Endodermal cell (in vitro differentiated cells): ENCODE results near the gene ZSCAN31. TPM values are rescaled to one million over a fixed set of nuclear protein-coding genes. Genes with fewer than 3 reads are reported as not detected.

ENCODE experiments used
- DNase-seq: peaks from one replicate; pipeline ENCODE4 v3.0.0-alpha.2; 2017
- H3K27ac ChIP-seq: 2 replicates; pipeline ENCODE4 v1.5.1; 2013; ENCODE audit warnings: mild to moderate bottlenecking, low read depth, low read length, moderate library complexity
- H3K27me3 ChIP-seq: 2 replicates; pipeline ENCODE4 v1.6.1; 2013; ENCODE audit warnings: mild to moderate bottlenecking, low read length, moderate library complexity; ENCODE audit not compliant: insufficient read depth, control insufficient read depth, poor library complexity, severe bottlenecking
- H3K36me3 ChIP-seq: 2 replicates; pipeline ENCODE4 v1.7.0; 2013; ENCODE audit warnings: mild to moderate bottlenecking, low read length, moderate library complexity; ENCODE audit not compliant: control insufficient read depth, insufficient read depth
- H3K4me1 ChIP-seq: one replicate; pipeline ENCODE4 v1.7.0; 2013; ENCODE audit warnings: low read length; ENCODE audit not compliant: control insufficient read depth, insufficient read depth
- H3K4me3 ChIP-seq: 2 replicates; pipeline ENCODE4 v1.5.1; 2013; ENCODE audit warnings: mild to moderate bottlenecking, low read length, moderate library complexity
- H3K9ac ChIP-seq: 2 replicates; pipeline ENCODE4 v1.6.1; 2013; ENCODE audit warnings: mild to moderate bottlenecking, low read length, moderate library complexity; ENCODE audit not compliant: poor library complexity, severe bottlenecking; ENCODE audit errors: extremely low read depth
- H3K9me3 ChIP-seq: 2 replicates; pipeline ENCODE4 v1.6.1; 2013; ENCODE audit warnings: mild to moderate bottlenecking, low read length, moderate library complexity; ENCODE audit not compliant: control insufficient read depth
- H3K27ac Mint-ChIP-seq: 2 replicates; pipeline ENCODE4 v1.8.0; 2020; ENCODE audit warnings: mixed read lengths
- H3K27me3 Mint-ChIP-seq: 2 replicates; pipeline ENCODE4 v1.8.0; 2021; ENCODE audit warnings: mild to moderate bottlenecking, mixed read lengths; ENCODE audit not compliant: insufficient read depth
- H3K36me3 Mint-ChIP-seq: 2 replicates; pipeline ENCODE4 v1.8.0; 2020; ENCODE audit warnings: low read depth, mixed read lengths
- H3K4me1 Mint-ChIP-seq: 2 replicates; pipeline ENCODE4 v1.8.0; 2020; ENCODE audit warnings: mixed read lengths
- H3K4me3 Mint-ChIP-seq: 2 replicates; pipeline ENCODE4 v1.8.0; 2020; ENCODE audit warnings: mild to moderate bottlenecking, moderate library complexity, mixed read lengths
- H3K9me3 Mint-ChIP-seq: 2 replicates; pipeline ENCODE4 v1.8.0; 2020; ENCODE audit warnings: mild to moderate bottlenecking, mixed read lengths
- WGBS, 2 experiments: methylation state at CpG; one replicate each; pipeline versions ENCODE4 v1.1.5 to v1.1.7; 2013; ENCODE audit warnings: missing lambda C conversion rate in 2 of 2, mixed read lengths in 1 of 2; ENCODE audit not compliant: insufficient coverage in 1 of 2, insufficient read length in 1 of 2; 5-methylcytosine and 5-hydroxymethylcytosine counted together
- total RNA-seq, 2 donors: library from RNA; stranded (reverse); fragmentation: NEBNext Ultra II Directional in 1 of 2; extraction: Animal tissue kit (Norgen Biotek cat#: 25700) in 1 of 2; gene quantifications; 2 replicates in 1 of 2; 3 replicates in 1 of 2; pipeline ENCODE4 v1.2.1, GENCODE V29; 2021
- TF ChIP-seq, protein P1 (sequence below): fragments of 200-600 bp; sonication (generic); conservative IDR thresholded peaks from 2 replicates; pipeline ENCODE4 v1.5.0; 2021; ENCODE audit warnings: antibody characterized with exemption, mild to moderate bottlenecking

ZSCAN31 gene
- total RNA-seq, 2 donors from 2014 or later: 1.7 to 4.7 TPM

- H3K4me1 Mint-ChIP-seq: peaks cover 15% of the 10 kb centered on the region
- TF ChIP-seq, protein P1, sequence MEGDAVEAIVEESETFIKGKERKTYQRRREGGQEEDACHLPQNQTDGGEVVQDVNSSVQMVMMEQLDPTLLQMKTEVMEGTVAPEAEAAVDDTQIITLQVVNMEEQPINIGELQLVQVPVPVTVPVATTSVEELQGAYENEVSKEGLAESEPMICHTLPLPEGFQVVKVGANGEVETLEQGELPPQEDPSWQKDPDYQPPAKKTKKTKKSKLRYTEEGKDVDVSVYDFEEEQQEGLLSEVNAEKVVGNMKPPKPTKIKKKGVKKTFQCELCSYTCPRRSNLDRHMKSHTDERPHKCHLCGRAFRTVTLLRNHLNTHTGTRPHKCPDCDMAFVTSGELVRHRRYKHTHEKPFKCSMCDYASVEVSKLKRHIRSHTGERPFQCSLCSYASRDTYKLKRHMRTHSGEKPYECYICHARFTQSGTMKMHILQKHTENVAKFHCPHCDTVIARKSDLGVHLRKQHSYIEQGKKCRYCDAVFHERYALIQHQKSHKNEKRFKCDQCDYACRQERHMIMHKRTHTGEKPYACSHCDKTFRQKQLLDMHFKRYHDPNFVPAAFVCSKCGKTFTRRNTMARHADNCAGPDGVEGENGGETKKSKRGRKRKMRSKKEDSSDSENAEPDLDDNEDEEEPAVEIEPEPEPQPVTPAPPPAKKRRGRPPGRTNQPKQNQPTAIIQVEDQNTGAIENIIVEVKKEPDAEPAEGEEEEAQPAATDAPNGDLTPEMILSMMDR: no peak
- peaks cover 19% of the 10 kb centered on the region for H3K36me3 ChIP-seq
- no peak for DNase-seq
- peaks cover 26% of the 10 kb centered on the region for H3K27me3 ChIP-seq
- H3K4me1 ChIP-seq: no peaks in the 10 kb centered on the region
- H3K4me3 Mint-ChIP-seq: no peak overlapping the region
- no peaks in the 10 kb centered on the region for H3K9me3 ChIP-seq
- H3K27ac Mint-ChIP-seq: no peak overlapping the region
- H3K36me3 Mint-ChIP-seq: peaks cover 50% of the 10 kb centered on the region
- H3K9ac ChIP-seq: no peak overlapping the region
- H3K4me3 ChIP-seq: no peak overlapping the region
- no peaks in the 10 kb centered on the region for H3K9me3 Mint-ChIP-seq
- H3K27ac ChIP-seq: no peak overlapping the region
- H3K27me3 Mint-ChIP-seq: peaks cover 2% of the 10 kb centered on the region
- 87 to 100% methylated on average over 1 to 3 of the region's 3 CpGs for WGBS, 2 experiments
Observed at GRCh38 chr6:28277746-28278145, 58.2 kb downstream of the ZSCAN31 start.

- H3K9me3 Mint-ChIP-seq: no peaks in the 10 kb centered on the region
- H3K27me3 Mint-ChIP-seq: peaks cover under 1% of the 10 kb centered on the region
- Histone ChIP-seq H3K27me3 (peaks cover 21% of the 10 kb centered on the region), H3K4me1 (no peaks in the 10 kb centered on the region), H3K9me3 (no peaks in the 10 kb centered on the region), H3K9ac (no peak overlapping the region), H3K4me3 (no peak overlapping the region), H3K27ac (no peak overlapping the region), H3K36me3 (peaks cover 24% of the 10 kb centered on the region)
- H3K4me3 Mint-ChIP-seq: no peak overlapping the region
- TF ChIP-seq, protein P1: no peak
- H3K27ac Mint-ChIP-seq: no peak overlapping the region
- H3K4me1 Mint-ChIP-seq: peaks cover 6% of the 10 kb centered on the region
- H3K36me3 Mint-ChIP-seq: peaks cover 62% of the 10 kb centered on the region
- no peak for DNase-seq
Observed at GRCh38 chr6:28274888-28275287, 61.1 kb downstream of the ZSCAN31 start.

Other genes with a start within 250 kb of the ZSCAN31 start
- 1 to 10 TPM; 6.0 to 7.4 TPM for gene ZSCAN16, start 211.5 kb downstream of the ZSCAN31 start, total RNA-seq
- 10 to 100 TPM; 29.0 to 41.6 TPM for gene ZKSCAN8, start 194.3 kb downstream of the ZSCAN31 start, total RNA-seq
- gene ZSCAN9, start 110.9 kb downstream of the ZSCAN31 start, total RNA-seq: 10 to 100 TPM; 23.1 to 32.1 TPM
- 1 to 10 TPM; 7.3 to 8.2 TPM for gene ZKSCAN4, start 83.9 kb downstream of the ZSCAN31 start, total RNA-seq
- under 1 TPM in 1 of 2 donors, not detected in 1; 0.42 TPM for gene NKAPL, start 76.9 kb downstream of the ZSCAN31 start, total RNA-seq
- 10 to 100 TPM; 10.9 to 18.9 TPM for gene ZSCAN26, start 69.0 kb downstream of the ZSCAN31 start, total RNA-seq
- 10 to 100 TPM in 1 of 2 donors, 1 to 10 TPM in 1; 8.7 to 10.8 TPM for gene PGBD1, start 54.6 kb downstream of the ZSCAN31 start, total RNA-seq
- gene ZKSCAN3, start 13.8 kb upstream of the ZSCAN31 start, total RNA-seq: 10 to 100 TPM; 10.1 to 11.4 TPM
- gene ZSCAN12, start 63.6 kb upstream of the ZSCAN31 start, total RNA-seq: 10 to 100 TPM; 10.5 to 12.8 TPM
- 1 to 10 TPM; 4.1 to 7.1 TPM for gene ZSCAN23, start 107.3 kb upstream of the ZSCAN31 start, total RNA-seq
- not detected for gene GPX6, start 179.6 kb upstream of the ZSCAN31 start, total RNA-seq
- not detected for gene GPX5, start 189.7 kb upstream of the ZSCAN31 start, total RNA-seq